ENCODE data around the gene OR1F1.
"Not testable (repeated sequence)": the region's sequence is repeated elsewhere in the genome, so short reads cannot be mapped to it uniquely, and the experiment has no call there.

The OR1F1 gene

DNA sequence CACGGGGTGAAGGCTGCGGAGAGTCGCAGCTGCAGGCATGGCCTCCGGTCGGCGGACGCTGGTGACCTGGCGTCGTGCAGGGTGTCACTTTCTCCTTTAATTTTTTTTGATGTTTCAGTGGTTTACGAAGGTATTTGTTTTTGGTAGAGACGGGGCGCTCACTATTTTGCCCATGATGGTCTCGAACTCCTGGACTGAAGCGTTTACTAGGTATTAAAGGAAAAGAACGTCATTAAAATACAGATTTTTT is 36.1 kb upstream of the OR1F1 start:
- DNase-seq, result no peak

DNA sequence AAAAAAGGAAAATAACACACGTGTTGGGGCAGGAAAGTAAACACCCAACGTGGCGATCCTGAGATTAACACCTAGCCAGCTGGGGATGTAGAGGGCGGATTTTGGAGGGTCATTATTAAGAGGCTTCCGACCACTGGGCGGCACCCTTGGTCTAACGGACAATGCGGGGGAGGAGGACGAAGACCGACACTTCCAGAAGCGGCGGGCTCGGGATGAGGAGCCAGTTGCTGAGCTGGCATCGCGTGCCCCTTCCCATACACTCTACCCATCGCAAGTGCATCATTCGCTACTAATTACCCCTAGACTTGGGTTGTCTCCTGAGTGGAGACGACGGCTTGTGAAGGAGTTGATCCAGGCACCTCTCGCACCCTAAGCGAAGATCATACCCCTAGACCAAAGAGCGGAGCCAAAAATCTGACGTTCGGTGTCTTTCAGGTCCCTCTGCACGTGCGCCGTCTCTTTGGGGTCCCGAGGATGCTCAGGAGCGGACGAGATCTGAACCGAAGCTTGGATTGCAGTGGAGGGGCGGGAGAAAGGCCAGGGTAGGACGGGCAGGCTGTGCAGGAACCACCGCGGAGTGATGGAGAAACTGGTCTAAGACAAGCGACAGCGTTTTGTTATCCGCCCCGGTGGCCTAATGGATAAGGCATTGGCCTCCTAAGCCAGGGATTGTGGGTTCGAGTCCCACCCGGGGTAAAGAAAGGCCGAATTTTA is 35.6 kb upstream of the OR1F1 start:
- DNase-seq, result peak; percentile 58

DNA sequence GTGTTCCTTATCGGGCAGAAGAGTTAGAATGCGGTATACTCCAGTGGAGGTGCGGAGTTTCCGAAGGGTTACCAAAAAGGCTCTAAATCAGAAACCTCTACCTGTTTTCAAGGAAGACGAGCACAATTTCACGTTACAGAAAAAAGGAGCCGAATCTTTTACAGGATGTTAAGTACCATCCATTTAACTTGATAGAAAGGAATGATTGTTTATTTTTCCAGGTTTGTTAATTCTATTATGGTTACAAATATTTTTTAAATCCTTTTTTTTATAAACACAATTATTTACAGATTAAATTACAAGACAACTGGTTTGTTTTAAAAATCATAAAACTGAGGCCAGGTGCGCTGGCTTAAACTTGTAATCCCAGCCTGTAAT is 35.0 kb upstream of the OR1F1 start:
- no peak for DNase-seq

DNA sequence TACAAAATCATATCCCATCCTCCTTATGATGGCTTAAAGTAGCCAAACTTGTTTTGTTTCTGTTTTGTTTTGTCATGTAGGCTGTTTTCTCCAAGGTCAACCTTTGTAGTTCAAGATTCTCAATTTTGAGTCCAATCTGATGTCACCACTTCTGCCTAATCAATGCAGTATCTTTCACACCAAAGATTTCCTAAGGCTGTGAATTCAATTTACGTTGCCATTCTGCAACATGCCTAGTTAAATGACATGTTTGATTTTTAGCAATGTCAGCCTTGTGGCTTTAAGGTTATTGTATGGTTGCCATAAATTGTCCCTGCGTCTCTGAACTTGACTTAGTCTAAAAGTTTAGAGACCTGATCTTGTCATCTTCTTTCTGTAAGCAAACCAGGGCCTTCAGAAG is 32.8 kb upstream of the OR1F1 start:
- DNase-seq, result no peak

DNA sequence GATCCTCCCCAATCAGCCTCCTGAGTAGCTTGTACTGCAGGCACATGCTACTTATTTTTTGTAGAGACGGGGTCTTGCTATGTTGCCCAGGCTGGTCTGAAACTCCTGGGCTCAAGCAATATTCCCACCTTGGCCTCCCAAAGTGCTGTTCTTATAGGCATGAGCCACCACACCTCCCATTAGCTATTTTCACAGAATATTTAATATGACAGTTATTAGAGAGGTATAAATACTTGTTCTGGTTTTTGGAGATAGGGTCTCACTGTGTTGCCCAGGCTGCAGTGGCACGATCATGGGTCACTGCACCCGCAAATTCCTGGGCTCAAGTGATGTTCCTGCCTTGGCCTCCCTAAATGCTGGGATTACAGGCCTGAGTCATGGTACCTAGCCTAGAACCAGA is 32.0 kb upstream of the OR1F1 start:
- DNase-seq, result no peak

DNA sequence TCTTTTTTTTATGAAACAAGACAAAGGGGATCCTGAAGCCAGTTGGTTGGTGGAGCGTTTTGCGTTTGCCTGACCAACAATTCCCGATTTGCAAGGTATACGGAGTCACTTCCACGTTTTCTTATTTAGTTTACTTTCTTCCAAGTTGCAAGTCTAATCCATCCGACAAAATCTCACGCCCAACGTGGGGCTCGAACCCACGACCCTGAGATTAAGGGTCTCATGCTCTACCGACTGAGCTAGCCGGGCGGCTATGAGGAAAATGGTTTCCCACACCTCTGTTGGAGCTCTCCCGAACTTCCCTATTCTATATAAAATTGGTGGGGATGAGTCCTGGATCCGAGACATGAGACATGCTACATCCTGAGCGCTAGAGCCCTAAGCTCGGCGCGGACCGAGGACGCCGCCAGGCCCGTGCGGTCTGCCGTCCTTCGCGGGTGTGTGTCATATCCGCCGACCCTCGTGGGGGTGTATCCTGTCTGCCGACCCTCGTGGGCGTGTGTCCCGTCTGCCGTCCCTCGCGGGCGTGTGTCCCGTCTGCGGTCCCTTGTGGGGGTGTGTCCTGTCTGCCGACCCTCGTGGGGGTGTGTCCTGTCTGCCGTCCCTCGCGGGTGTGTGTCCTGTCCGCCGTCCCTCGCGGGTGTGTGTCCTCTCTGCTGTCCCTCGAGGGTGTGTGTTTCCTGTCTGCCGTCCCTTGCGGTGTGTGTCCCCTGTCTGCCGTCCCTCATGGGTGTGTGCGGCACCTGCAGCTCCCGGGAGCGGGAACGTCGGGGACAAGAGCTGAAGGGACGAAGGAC is 30.6 kb upstream of the OR1F1 start:
- DNase-seq, result no peak

DNA sequence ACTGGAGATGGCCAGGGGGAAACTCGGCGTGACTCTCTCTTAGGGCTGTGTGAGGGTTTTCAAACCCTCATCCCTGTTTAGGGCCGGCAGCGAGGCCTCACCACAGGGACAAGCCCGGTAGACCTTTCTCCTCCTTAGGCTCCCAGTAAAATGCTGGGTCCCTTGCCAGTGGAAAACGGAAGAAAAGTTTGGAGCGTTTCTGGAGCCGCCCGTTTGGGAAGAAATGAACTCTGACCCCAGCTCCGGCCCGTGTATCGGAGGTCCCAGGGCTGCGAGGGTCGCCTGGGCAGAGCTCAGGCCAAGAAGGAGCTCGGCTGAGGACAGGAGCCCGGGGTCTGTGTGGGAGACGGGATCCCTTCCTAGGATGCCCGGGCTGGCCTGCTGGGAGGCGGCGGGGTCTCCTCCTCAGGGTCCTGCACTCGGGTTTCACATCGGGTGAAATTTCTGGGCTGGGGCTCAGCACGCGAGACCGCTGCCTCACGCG is 29.9 kb upstream of the OR1F1 start:
- DNase-seq, result no peak

DNA sequence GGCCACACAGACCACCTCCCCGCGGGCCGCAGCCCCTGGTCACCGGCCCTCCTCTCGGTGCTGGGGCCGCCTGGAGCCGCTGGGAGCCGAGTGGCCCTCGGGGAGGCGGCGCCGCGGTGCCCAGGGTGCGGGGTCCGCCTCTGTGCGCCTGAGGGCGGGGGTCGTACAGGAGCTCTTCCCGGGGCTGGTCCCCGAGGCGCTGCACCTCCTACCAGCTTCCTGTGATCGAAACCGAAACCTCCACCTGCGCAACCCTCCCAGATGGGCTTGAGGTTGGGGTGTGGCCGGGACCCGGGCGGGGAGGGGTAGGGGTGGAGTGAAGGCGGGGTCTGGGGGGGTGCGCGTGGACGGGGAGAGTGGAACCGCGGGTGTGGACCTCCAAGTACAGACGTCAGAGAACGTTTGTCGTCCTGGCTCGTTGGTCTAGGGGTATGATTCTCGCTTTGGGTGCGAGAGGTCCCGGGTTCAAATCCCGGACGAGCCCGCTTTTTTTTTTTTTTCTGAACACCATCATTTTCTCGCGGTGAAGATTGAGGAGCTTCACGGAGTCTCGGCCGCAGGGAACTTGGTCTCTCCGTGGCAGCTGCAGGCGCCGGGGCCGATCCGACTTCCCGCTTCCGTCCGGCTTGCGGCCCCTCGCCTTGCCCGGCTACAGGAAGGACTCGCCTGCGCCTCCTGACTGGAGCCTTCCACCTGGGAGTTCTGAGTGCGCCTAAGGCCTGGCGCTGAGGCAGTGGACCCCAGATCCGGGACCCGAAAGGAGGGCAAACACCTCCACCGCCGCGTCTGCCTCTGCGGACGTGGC is 29.3 kb upstream of the OR1F1 start:
- DNase-seq, result no peak

DNA sequence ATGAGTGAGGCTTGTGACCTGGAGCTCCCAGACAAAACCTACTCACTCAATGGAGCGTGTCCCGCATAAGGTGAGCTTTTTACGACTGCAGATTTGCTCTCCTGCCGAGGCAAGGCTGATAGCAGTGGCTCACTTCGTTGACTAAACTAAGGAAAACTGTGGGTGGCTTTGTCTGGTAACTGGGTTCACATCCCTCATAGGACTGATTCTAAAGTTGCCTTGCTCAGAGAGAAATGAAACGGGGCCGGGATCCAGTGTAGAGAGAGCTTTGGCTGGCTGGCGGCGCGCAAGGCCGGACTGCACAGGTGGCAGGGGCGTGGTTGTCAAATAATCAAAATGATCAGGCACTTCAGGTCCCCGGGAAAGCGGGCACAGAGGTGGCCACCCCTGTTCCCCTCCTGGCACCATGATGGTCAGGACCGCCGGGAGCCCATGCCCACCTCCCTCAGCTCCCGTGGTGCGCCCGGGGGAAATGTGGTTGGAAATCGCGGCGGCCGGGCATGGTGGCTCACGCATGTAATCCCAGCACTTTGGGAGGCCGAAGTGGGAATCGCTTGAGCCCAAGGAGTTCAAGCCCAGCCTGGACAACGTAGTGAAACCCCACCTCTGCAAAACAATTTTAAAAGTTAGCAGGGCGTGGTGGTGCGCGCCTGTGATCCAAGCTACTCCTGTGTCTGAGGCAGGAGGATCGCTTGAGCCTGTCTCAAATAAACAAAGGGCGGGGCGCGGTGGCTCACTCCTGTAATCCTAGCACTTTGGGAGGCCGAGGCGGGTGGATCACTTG is 26.6 kb upstream of the OR1F1 start:
- no peak for DNase-seq

DNA sequence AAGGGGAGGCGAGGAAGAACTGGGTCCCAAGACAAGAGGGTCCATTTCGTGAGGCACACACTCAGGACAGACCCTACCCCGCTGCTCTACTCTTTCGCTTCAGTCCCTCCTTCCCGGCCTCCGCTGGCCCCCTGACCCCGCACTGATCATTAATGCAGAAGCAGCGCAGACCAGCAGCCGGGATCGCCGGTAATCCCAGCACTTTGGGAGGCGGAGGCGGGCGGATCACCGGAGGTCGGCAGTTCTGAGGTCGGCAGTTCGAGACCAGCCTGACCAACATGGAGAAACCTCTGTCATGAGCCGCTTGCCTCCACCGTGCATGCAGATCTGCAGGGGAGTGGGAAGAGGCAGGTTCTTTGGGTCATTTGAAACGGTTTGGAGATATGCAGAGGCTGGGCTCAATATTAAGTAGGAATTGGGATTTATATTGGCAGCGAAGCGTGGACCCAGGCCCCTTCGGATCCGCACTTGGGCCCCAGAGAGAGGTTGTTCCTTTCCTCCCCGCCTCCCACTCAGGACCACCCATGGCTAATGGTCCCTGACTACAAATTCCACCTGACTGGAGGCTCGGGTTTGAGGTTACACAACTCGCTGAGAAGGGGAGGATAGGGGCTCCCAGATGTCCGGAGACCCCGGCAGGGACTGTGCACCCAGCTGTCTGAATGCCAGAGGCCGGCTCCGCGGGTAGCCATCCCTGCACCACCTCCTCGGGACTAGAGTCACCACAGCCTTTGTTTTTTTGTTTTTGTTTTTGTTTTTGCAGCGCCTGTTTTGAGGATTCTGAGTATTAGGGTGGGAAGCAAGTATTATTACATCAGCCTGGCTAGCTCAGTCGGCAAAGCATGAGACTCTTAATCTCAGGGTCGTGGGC is 23.6 kb upstream of the OR1F1 start:
- no peak for DNase-seq

DNA sequence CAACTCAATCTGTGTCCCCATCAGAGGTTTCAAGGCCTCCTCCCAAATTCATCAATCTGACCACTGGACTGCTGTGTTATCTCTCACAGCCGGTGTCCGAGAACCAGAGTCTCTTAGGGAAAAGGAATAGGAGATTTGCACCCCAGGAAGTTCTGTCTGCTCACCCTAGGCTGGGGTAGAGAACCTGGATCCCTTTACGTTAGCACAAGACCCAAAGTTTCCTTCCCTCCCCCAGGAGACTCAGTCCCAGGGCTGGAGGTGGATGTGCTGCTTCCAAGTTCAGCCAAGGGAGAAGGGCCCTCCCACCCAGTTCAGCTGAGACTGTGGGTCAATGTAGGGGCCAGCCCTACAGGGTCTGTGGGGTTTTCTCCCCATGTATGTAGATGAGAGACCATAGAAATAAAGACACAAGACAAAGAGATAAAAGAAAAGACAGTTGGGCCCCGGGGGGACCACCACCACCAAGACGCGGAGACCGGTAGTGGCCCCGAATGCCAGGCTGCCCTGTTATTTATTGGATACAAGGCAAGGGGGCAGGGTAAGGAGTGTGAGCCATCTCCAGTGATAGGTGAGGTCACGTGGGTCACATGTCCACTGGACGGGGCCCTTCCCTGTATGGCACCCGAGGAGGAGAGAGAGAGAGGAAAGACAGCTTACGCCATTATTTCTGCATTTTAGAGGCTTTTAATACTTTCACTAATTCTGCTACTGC is 22.7 kb upstream of the OR1F1 start:
- no peak for DNase-seq

DNA sequence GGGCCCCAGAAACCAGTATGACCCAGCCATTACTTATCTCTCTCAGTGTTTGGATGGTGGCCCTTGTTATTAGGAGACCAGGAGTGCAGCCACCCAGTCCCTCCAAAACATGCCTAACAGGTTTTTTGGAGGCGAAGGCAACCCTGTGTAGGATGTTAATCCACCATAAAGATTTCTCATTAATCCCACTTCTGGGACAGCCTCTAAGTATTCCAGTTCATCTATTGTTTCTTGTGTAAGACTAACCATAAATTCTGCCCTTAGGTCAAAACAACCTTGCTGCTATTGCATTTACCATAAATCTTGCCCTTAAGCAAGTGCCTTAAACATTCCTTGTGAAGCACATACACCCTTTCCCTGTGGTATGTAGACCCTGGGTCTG is 21.5 kb upstream of the OR1F1 start:
- DNase-seq, result no peak

DNA sequence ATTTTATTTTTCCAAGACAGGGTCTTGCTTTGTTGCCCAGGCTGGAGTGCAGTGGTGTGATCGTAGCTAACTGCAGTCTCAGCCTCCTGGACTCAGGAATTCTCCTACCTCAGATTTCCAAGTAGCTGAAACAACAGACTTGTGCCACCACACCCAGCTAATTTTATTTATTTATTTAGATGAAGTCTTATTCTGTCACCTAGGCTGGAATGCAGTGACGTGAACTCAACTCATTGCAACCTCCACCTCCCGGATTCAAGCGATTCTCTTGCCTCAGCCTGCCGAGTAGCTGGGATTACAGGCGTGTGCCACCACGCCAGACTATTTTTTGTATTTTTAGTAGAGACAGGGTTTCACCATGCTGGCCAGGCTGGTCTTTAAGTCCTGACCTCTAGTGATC is 19.3 kb upstream of the OR1F1 start:
- not testable (repeated sequence) for DNase-seq

DNA sequence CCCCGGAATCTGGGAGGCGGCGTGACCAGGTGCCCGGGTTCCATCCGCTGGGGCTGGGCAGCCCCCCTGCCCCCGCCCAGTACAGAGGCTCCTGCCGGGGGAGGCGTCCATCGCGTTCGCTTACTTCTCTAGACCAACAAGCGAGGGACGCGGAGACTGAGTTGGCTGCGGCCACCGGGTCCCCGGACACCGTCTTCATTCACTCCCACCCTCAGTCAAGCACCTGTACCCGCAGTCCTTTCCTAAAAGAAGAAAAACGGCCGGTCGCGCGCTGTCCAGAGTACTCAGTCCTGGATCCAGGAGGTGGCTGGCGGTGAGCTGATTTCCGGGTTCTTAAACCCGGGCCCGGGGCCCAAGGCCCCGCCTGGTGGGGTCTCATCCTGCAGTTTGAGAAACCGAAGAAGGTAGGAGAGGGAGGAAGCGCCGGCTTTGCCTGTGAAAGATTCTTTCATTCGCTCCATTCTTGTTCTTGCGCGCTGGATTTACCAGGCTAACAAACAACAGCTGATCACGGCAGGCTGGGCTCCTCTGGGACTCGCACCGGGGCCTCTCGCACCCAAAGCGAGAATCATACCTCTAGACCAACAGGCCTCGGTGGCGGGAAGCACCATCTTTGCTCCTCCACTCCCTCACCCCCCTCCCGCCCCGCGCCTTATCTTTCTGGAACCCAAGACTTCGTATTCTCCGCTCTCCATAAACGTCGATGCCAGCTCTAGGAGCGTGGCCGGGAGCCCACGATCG is 17.4 kb upstream of the OR1F1 start:
- no peak for DNase-seq

DNA sequence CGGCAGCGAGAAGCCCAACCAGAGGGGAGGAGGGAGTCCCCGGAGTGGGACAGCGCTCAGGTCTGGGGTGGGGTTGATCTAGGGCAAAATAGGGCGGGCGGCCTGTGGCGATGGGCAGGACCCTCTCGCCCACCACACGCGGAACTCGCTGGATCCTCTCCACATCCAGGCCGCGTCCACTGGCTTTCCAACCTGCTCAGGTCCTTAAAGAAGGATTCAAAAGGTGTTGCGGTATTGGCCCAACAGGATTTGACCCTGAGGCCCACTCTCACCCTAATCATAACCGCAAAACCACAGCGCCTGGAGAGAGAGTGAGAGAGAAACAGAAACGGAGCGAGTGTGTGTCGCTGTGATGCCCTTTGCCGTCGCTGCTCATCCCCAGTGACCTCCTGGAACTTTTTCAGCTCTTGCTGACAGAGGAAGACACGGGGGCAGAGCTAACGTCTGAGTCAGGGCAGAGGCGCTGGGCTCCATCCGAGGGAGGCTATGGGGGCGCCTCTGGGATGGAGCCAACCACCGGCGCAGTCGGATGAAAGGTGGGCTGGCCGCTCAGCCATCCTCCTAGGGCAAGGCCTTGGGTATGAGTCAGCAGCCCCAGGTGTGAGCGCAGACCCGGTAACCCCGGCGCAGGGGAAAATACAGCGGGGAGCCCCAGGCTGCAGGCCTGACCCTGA is 16.7 kb upstream of the OR1F1 start:
- no peak for DNase-seq

DNA sequence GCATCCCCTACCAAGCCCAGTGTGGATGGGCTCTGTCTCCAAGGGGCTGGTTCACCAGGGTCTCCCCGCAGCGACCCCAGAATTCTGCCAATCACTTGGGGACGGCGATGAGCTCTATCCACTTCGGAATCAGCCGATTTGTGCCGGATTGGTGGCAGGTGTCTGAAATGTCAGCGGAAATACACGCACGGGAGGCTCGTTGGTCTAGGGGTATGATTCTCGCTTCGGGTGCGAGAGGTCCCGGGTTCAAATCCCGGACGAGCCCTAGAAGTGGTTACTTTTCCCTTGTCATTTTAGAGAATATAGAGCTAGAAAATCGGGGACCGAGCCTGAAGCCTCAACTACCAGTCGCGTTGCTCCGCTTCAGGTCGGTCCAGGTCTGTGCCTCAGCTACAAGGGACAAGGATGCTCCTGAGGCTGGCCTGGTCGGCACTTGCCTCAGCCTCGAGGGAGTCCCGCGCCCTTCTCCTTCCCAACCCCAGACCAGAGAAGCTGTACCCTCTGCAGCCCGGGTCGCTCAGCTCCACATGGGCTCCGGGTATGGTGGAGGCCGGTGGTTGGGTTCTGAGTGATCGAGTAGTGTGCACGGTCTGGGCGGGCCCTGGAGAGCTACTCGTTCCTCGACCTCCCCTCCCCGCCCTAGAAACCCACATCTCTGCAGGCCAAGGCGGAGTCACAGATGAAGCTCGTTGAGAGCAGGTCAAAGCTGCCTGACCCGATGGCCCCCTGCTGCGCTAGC is 16.0 kb upstream of the OR1F1 start:
- no peak for DNase-seq

DNA sequence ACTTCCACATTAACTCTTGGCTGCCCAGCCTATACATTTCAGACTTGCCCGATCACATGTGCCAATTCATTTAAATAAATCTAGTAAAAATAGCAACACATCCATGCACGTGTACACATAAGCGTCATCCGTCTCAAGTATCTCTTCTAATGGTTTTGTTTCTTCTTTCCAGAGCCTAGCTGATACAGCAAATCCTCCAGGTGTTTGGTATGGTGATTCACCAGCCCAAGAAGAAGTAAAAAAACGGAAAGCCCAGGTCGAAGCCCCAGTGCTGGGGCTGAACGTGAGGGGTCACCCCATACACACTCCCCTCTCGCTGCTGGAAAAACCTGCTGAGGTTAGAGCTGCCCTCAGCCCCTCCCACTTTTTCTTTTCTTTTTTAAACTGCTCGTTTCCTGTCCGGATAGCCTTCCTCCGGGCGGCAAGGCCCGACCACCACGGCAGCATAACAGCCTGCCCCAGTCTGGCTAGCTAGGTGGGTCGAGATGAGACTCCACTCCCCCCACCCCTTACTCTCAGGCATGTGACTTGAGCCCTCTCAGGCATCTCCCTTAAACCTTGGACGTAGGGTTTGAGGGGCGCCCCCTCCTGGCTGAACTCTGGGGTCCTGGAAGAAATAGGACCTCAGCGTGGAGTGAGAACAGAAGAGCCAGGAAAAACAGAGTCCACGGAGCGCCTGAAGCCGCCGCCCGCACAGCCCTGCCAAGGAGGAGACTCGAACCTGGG is 13.9 kb upstream of the OR1F1 start:
- no peak for DNase-seq

DNA sequence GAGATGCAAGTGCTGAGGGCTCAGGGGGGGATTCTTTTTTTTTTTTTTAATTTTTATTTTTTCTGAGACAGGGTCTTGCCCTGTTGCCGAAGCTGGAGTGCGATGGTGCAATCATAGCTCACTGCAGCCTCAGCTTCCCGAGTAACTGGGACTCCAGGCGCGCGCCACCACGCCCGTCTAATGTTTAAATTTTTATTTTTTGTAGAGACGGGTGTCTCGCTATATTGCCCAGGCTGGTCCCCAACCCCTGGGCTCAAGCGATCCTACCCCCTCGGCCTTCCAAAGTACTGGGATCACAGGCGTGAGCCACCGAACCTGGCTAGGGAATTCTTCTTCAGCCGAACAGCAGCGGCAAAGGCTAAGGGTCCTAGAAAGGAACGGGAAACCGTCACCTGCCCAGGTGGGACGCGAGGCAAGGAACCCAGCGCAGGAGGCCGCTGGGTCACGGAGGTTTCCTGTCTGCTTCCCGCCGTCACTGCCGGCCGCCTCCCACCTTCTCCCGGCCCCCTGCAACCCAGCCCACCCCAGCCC is 13.3 kb upstream of the OR1F1 start:
- no peak for DNase-seq
